ENCODE measurements around the gene GHITM.

The GHITM gene

DNA sequence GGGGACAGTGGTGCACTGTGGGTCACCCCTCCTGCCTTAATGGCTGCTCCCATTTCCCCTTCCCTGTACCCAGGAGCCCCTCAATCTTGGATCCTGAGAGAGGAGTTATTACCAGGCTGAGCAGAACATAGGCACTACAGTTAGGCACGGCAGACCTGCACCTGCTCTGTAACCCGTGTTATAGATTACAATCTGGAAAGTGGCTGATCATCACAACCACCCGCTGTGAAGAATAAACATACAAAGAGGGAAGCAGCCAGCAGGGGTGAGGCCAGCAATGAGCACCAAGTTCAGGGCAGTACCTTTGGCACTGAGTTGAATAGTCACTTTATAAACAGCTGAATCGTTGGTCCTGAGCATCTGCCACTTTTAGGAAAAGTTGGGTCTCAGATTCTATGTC, 56.8 kb downstream of the GHITM start:
- no peak overlapping the region for H3K27ac ChIP-seq (ENCODE audit: low read depth, low read length)
- TF ChIP-seq EZH2phosphoT487 (conservative IDR thresholded peaks at IDR 0.05; ENCODE audit: low read length) = no peak
- TF ChIP-seq, protein P1, sequence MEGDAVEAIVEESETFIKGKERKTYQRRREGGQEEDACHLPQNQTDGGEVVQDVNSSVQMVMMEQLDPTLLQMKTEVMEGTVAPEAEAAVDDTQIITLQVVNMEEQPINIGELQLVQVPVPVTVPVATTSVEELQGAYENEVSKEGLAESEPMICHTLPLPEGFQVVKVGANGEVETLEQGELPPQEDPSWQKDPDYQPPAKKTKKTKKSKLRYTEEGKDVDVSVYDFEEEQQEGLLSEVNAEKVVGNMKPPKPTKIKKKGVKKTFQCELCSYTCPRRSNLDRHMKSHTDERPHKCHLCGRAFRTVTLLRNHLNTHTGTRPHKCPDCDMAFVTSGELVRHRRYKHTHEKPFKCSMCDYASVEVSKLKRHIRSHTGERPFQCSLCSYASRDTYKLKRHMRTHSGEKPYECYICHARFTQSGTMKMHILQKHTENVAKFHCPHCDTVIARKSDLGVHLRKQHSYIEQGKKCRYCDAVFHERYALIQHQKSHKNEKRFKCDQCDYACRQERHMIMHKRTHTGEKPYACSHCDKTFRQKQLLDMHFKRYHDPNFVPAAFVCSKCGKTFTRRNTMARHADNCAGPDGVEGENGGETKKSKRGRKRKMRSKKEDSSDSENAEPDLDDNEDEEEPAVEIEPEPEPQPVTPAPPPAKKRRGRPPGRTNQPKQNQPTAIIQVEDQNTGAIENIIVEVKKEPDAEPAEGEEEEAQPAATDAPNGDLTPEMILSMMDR (IDR thresholded peaks at IDR 0.05; ENCODE audit: insufficient read depth, low read length, poor library complexity, severe bottlenecking) = no peak
- no peak overlapping the region for H3K9ac ChIP-seq (ENCODE audit: low read length)
- H3F3A ChIP-seq (ENCODE audit: insufficient read depth) = no peaks in the 10 kb centered on the region
- H3K36me3 ChIP-seq (ENCODE audit: low read length) = no peaks in the 10 kb centered on the region
- no peaks in the 10 kb centered on the region for H3K9me2 ChIP-seq (replicated peaks; ENCODE audit: insufficient read depth, low read length)
- no peak overlapping the region for H3K4me2 ChIP-seq (ENCODE audit: low read depth, low read length, poor library complexity, severe bottlenecking)
- no peaks in the 10 kb centered on the region for H3K27me3 ChIP-seq (ENCODE audit: low read length)
- H3K9me3 ChIP-seq (ENCODE audit: insufficient read depth, low read length) = no peaks in the 10 kb centered on the region
- H4K20me1 ChIP-seq (ENCODE audit: low read depth, low read length) = no peaks in the 10 kb centered on the region
- no peak overlapping the region for H2AFZ ChIP-seq (ENCODE audit: low read depth, low read length, severe bottlenecking)
- H3K4me3 ChIP-seq (ENCODE audit: insufficient read depth, low read length, poor library complexity, severe bottlenecking) = no peak overlapping the region
- no peaks in the 10 kb centered on the region for H3K79me2 ChIP-seq (ENCODE audit: insufficient read depth, low read length)

DNA sequence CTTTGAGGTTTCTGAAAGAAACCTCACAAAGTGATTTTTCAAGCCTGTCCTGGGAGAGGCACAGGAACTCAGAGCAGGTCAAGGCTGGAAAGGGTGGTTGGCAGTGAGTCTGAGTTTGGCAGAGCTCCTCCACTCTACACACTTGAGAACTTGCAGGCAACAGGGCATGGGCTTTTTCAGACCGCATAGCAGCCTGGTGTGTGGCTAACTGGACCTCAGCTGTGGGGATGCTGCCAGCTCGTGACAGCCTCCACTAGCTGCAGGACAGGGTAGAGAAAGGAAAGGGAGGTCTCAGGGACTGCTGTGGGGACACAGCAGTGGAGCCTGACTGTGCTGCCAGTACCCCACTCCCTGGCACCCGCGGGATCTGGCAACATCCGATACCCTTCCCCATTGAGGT, 57.6 kb downstream of the GHITM start:
- H3K9me3 ChIP-seq (ENCODE audit: insufficient read depth, low read length) = no peaks in the 10 kb centered on the region

DNA sequence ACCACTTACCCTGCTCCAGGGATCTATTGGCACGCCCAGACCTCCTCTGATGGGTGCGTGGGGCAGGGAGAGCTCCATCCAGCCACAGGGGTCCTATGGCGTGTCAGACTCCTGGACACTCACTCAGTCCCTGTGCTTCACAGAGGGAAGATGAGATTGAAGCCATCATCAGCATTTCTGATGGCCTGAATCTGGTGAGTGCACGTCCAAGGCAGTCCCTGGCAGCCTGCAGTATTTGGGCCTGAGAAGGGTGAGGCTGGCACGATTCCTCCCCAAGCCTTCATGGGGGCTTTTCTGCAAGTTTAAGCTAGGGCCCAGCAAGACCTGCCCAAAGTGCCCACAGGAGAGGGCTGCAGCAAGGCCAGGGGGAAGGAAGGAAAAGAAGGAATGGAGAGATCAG, 58.3 kb downstream of the GHITM start:
- Histone ChIP-seq H3K9me3 (ENCODE audit: insufficient read depth, low read length) (no peaks in the 10 kb centered on the region), H3K9me2 (replicated peaks; ENCODE audit: insufficient read depth, low read length) (no peaks in the 10 kb centered on the region), H3K79me2 (ENCODE audit: insufficient read depth, low read length) (no peaks in the 10 kb centered on the region), H2AFZ (ENCODE audit: low read depth, low read length, severe bottlenecking) (no peak overlapping the region), H3K4me3 (ENCODE audit: insufficient read depth, low read length, poor library complexity, severe bottlenecking) (no peak overlapping the region), H3K9ac (ENCODE audit: low read length) (no peak overlapping the region), H3K27me3 (ENCODE audit: low read length) (no peaks in the 10 kb centered on the region), H4K20me1 (ENCODE audit: low read depth, low read length) (no peaks in the 10 kb centered on the region), H3F3A (ENCODE audit: insufficient read depth) (no peaks in the 10 kb centered on the region), H3K36me3 (ENCODE audit: low read length) (no peaks in the 10 kb centered on the region), H3K4me2 (ENCODE audit: low read depth, low read length, poor library complexity, severe bottlenecking) (no peak overlapping the region), H3K27ac (ENCODE audit: low read depth, low read length) (no peak overlapping the region)
- TF ChIP-seq EZH2phosphoT487 (conservative IDR thresholded peaks at IDR 0.05; ENCODE audit: low read length) = no peak
- TF ChIP-seq, protein P1 (IDR thresholded peaks at IDR 0.05; ENCODE audit: insufficient read depth, low read length, poor library complexity, severe bottlenecking) = no peak

More for the DNA sequence above, 57.6 kb downstream of the GHITM start:
- Histone ChIP-seq H3K27me3 (ENCODE audit: low read length) (no peaks in the 10 kb centered on the region), H3K9ac (ENCODE audit: low read length) (no peak overlapping the region), H3K79me2 (ENCODE audit: insufficient read depth, low read length) (no peaks in the 10 kb centered on the region), H2AFZ (ENCODE audit: low read depth, low read length, severe bottlenecking) (no peak overlapping the region), H3K9me2 (replicated peaks; ENCODE audit: insufficient read depth, low read length) (no peaks in the 10 kb centered on the region), H3K4me3 (ENCODE audit: insufficient read depth, low read length, poor library complexity, severe bottlenecking) (no peak overlapping the region), H3K4me2 (ENCODE audit: low read depth, low read length, poor library complexity, severe bottlenecking) (no peak overlapping the region), H3F3A (ENCODE audit: insufficient read depth) (no peaks in the 10 kb centered on the region), H3K27ac (ENCODE audit: low read depth, low read length) (no peak overlapping the region), H3K36me3 (ENCODE audit: low read length) (no peaks in the 10 kb centered on the region), H4K20me1 (ENCODE audit: low read depth, low read length) (no peaks in the 10 kb centered on the region)
- no peak for TF ChIP-seq EZH2phosphoT487 (conservative IDR thresholded peaks at IDR 0.05; ENCODE audit: low read length)
- TF ChIP-seq, protein P1 (IDR thresholded peaks at IDR 0.05; ENCODE audit: insufficient read depth, low read length, poor library complexity, severe bottlenecking) = no peak

Measured in SU-DHL-6 (cell line).